ENCODE results near the gene CAMK2N2.

DNA sequence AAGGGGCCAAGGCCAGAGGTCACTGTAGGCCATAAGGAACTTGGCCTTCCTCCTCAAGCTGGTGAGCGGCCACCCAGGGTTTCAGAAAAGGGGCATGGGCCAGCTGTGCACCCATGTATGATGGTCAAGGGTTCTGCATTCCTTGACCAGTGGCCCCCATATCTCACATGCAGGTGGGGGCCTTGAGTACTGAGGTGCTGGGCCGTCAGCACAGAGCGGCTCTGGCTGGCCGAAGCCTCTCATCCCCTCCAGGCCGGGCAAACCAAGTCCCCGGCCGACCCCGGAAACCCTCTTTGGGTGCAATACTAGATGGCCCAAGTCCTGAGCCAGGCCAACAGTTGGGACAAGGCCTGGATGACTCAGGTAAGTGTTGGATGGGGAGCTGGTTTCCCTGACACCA is 22.1 kb downstream of the CAMK2N2 start:
- no peak for TF ChIP-seq POLR2A (IDR thresholded peaks at IDR 0.05)
- TF ChIP-seq, protein P1, sequence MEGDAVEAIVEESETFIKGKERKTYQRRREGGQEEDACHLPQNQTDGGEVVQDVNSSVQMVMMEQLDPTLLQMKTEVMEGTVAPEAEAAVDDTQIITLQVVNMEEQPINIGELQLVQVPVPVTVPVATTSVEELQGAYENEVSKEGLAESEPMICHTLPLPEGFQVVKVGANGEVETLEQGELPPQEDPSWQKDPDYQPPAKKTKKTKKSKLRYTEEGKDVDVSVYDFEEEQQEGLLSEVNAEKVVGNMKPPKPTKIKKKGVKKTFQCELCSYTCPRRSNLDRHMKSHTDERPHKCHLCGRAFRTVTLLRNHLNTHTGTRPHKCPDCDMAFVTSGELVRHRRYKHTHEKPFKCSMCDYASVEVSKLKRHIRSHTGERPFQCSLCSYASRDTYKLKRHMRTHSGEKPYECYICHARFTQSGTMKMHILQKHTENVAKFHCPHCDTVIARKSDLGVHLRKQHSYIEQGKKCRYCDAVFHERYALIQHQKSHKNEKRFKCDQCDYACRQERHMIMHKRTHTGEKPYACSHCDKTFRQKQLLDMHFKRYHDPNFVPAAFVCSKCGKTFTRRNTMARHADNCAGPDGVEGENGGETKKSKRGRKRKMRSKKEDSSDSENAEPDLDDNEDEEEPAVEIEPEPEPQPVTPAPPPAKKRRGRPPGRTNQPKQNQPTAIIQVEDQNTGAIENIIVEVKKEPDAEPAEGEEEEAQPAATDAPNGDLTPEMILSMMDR (IDR thresholded peaks at IDR 0.05): no peak

Data from right lobe of liver (tissue), 4 donors.